GM12891 (cell line): ENCODE results near the gene FILIP1L.

ENCODE experiments used
- PAX5 ChIP-seq: IDR thresholded peaks from 2 replicates; pipeline ENCODE4 v1.6.1; 2011; ENCODE audit warnings: low read length, moderate library complexity, mild to moderate bottlenecking; ENCODE audit not compliant: insufficient read depth, severe bottlenecking
- POLR2A ChIP-seq: IDR thresholded peaks from 2 replicates; pipeline ENCODE4 v1.6.1; 2011; ENCODE audit warnings: low read depth, low read length, control low read depth
- POLR2AphosphoS5 ChIP-seq: IDR thresholded peaks from 2 replicates; pipeline ENCODE4 v1.6.1; 2011; ENCODE audit warnings: low read depth, low read length, control low read depth
- TAF1 ChIP-seq: IDR thresholded peaks from 2 replicates; pipeline ENCODE4 v1.6.1; 2011; ENCODE audit warnings: low read depth, low read length, control low read depth

GRCh38 chr3:100079328-100079727, 35.0 kb downstream of the FILIP1L start:
- TF ChIP-seq POLR2A (no peak), POLR2AphosphoS5 (no peak), TAF1 (no peak), PAX5 (no peak)
